ENCODE results near the gene OPN5.

The OPN5 gene

GRCh38 chr6:47875593-47875992, 93.8 kb downstream of the OPN5 start:
- no peak for DNase-seq
